Mammary epithelial cell (primary cell): ENCODE data around the gene DRD4.

Experiments used
- EZH2 ChIP-seq: IDR thresholded peaks from 2 replicates; pipeline ENCODE4 v1.6.1; 2012; ENCODE audit warnings: low read length, inconsistent platforms, borderline replicate concordance
- TF ChIP-seq, protein P1 (sequence below), 2 donors: IDR thresholded peaks in 1 of 2; conservative IDR thresholded peaks in 1 of 2; 2 replicates each; pipeline ENCODE4 v1.5.1; 2011 to 2012; ENCODE audit warnings: inconsistent platforms in 2 of 2, low read length in 2 of 2, mild to moderate bottlenecking in 2 of 2, control low read depth in 1 of 2, low read depth in 1 of 2; ENCODE audit not compliant: insufficient read depth in 1 of 2; ENCODE audit errors: extremely low read depth in 1 of 2

DNA sequence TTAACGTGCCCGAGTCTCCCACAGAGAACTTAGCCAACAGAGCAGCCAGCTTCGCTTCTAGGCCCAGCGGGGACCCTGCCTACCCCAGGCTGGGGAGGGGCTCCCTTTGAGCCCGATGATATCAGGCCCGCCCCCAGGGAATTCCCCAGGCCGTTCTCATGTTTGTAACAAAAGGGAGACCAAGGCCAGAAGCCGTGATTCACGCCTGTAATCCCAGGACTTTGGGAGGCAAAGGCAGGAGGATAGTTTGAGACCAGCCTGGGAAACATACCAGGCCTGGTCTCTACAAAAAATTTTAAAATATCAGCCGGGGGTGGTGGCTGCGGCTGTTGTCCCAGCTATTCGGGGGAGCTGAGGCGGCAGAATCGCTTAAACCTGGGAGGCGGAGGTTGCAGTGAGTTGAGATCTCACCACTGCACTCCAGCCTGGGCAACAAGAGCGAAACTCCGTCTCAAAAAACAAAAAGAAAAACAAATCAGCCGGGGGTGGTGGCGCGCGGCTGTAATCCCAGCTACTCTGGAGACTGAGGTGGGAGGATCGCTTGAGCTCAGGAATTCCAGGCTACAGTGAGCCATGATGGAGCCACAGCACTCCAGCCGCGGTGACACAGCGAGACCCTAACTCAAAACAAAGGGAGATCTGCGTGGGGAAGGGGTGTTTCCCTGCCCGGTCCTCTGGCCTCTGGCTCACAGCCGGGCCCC is 1.7 kb downstream of the DRD4 start:
- TF ChIP-seq, protein P1, sequence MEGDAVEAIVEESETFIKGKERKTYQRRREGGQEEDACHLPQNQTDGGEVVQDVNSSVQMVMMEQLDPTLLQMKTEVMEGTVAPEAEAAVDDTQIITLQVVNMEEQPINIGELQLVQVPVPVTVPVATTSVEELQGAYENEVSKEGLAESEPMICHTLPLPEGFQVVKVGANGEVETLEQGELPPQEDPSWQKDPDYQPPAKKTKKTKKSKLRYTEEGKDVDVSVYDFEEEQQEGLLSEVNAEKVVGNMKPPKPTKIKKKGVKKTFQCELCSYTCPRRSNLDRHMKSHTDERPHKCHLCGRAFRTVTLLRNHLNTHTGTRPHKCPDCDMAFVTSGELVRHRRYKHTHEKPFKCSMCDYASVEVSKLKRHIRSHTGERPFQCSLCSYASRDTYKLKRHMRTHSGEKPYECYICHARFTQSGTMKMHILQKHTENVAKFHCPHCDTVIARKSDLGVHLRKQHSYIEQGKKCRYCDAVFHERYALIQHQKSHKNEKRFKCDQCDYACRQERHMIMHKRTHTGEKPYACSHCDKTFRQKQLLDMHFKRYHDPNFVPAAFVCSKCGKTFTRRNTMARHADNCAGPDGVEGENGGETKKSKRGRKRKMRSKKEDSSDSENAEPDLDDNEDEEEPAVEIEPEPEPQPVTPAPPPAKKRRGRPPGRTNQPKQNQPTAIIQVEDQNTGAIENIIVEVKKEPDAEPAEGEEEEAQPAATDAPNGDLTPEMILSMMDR (conservative IDR thresholded peaks at IDR 0.05 in 1 of 2, IDR thresholded peaks at IDR 0.05 in 1 of 2; ENCODE audit: extremely low read depth in 1 of 2, insufficient read depth in 1 of 2, low read depth in 1 of 2, low read length in 2 of 2), result no peak
- no peak for TF ChIP-seq EZH2
